K562 (cell line): ENCODE results near the gene EMC6. TPM values are rescaled to one million over a fixed set of nuclear protein-coding genes. Genes with fewer than 3 reads are reported as not detected.

Source experiments
- CBX1 ChIP-seq: sonication (generic); IDR thresholded peaks from 2 replicates; pipeline ENCODE4 v1.6.1; 2016; ENCODE audit warnings: antibody characterized with exemption, low read depth, mild to moderate bottlenecking
- CHD2 ChIP-seq: IDR thresholded peaks from 2 replicates; pipeline ENCODE4 v1.6.1; 2011; ENCODE audit warnings: low read depth, low read length
- DACH1 ChIP-seq: fragments of 450-650 bp; IDR thresholded peaks from 2 replicates; pipeline ENCODE4 v1.6.1; 2018; ENCODE audit not compliant: partially characterized antibody
- FOXK2 ChIP-seq, 2 experiments: fragments of 450-650 bp; IDR thresholded peaks in 1 of 2; conservative IDR thresholded peaks in 1 of 2; 2 replicates each; pipeline ENCODE4 v1.6.1; 2016; ENCODE audit warnings: low read depth in 2 of 2, mild to moderate bottlenecking in 1 of 2
- HMBOX1 ChIP-seq: sonication (generic); IDR thresholded peaks from 2 replicates; pipeline ENCODE4 v1.6.1; 2016
- MCM2 ChIP-seq: fragments of 450-650 bp; IDR thresholded peaks from 2 replicates; pipeline ENCODE4 v1.6.1; 2017; ENCODE audit warnings: low read depth, mild to moderate bottlenecking
- MGA ChIP-seq: fragments of 450-650 bp; IDR thresholded peaks from 2 replicates; pipeline ENCODE4 v1.6.1; 2016; ENCODE audit warnings: mild to moderate bottlenecking, moderate library complexity
- POLR2AphosphoS5 ChIP-seq: IDR thresholded peaks from 2 replicates; pipeline ENCODE4 v1.6.1; 2011; ENCODE audit warnings: mild to moderate bottlenecking, low read depth, low read length, moderate library complexity; ENCODE audit not compliant: control insufficient read depth, insufficient read depth
- SRSF3 ChIP-seq: fragments of 200-400 bp; formaldehyde crosslinking; IDR thresholded peaks from 2 replicates; pipeline ENCODE4 v1.6.1; 2016; ENCODE audit warnings: mild to moderate bottlenecking, low read length, moderate library complexity; ENCODE audit not compliant: insufficient read depth
- SRSF9 ChIP-seq: fragments of 200-400 bp; formaldehyde crosslinking; IDR thresholded peaks from 2 replicates; pipeline ENCODE4 v1.6.1; 2017; ENCODE audit warnings: low read depth, low read length, borderline replicate concordance
- TCF7 ChIP-seq: sonication (generic); IDR thresholded peaks from 2 replicates; pipeline ENCODE4 v1.6.1; 2016; ENCODE audit warnings: antibody characterized with exemption, borderline replicate concordance
- TRIM24 ChIP-seq, 2 experiments: fragments of 450-650 bp; IDR thresholded peaks; 2 replicates each; pipeline ENCODE4 v1.6.1; 2016
- ZNF436 ChIP-seq: fragments of 250-450, 450-650 bp; sonication (Bioruptor Pico); formaldehyde crosslinking; IDR thresholded peaks from 2 replicates; pipeline ENCODE4 v1.7.0; 2020; ENCODE audit warnings: mild to moderate bottlenecking
- polyA plus RNA-seq, 8 experiments: library from polyadenylated mRNA; depleted of rRNA in 4 of 8; stranded (reverse) in 5 of 8; unstranded in 3 of 8; fragments of >200 nt; fragmentation: Nextera tagmentation in 2 of 8; fragmentation: Illumina TruSeq in 1 of 8; extraction: Ambion mirVana in 2 of 8; extraction: Trizol in 1 of 8; gene quantifications; 2 replicates each; pipeline versions ENCODE4 v1.2.1 to v1.2.3, GENCODE V29; 2011 to 2014; ENCODE audit warnings: inconsistent platforms in 1 of 8, missing spikeins in 1 of 8
- total RNA-seq, 7 experiments: library from RNA; depleted of rRNA in 6 of 7; stranded (reverse); fragments of >200 nt in 6 of 7; fragmentation: Illumina TruSeq in 2 of 7; extraction: Trizol in 2 of 7; gene quantifications; 2 replicates each; pipeline versions ENCODE4 v1.2.1 to v1.2.3, GENCODE V29; 2011 to 2021; ENCODE audit warnings: low replicate concordance in 1 of 7
- TF ChIP-seq, protein P1 (sequence below), 2 experiments: IDR thresholded peaks; 2 replicates each; pipeline ENCODE4 v1.6.1; 2011; ENCODE audit warnings: borderline replicate concordance in 1 of 2, control low read depth in 1 of 2, low read depth in 1 of 2, low read length in 1 of 2, mild to moderate bottlenecking in 1 of 2, mixed read lengths in 1 of 2, moderate library complexity in 1 of 2; ENCODE audit not compliant: insufficient read depth in 1 of 2, insufficient read length in 1 of 2, poor library complexity in 1 of 2, severe bottlenecking in 1 of 2; ENCODE audit errors: extremely low read depth in 1 of 2

Gene EMC6
- total and polyA plus RNA-seq, 9 of the 15 experiments (the other 6 are each of a cell fraction or from before 2014, with no cell fraction given): 2.9 to 136 (median 24.9) TPM

DNA sequence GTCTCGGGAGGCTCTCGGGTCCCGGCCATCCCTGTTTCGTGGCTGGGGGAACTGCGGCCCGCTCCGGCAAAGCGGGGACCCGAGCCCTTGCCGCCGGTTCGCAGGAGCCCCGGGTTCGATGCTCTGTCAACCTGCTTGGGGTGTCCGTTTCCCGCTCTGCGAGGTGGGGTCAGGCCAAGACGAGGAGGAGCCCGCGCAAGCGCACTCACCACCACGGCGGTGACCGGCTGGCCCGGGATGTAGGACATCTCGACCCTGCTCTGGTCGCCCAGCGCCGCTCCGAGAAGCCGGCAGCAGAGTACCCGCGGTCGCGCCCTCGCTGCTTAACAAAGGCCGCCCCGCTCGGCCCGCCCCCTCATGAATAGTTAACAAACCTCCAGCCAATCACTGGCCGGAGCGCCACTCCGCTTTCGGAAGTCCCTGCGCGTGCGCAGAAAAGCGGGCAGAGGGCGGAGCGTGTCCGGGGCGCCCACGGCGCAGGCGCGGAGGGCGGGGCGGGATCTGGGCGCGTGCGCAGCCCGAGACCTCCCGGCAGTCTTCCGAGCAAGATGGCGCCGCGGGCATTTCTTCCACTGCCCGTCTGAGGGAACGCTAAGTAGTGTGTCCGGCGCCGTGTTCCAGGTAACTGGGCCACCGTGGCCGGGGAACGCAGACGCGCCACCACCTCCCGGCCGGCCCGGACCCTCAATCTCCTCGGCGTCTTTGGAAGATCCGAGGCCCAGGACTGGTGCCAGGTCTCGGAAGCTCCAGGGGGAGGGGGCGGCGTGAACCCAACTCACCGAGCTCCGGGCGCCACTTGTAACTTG is at the start of gene EMC6, which contains the start of gene TAX1BP3 (continued):
- no peak for TF ChIP-seq MGA
- TF ChIP-seq CHD2: no peak
- no peak for TF ChIP-seq DACH1
- TF ChIP-seq ZNF436 (CRISPR knock-in tag): no peak
- TF ChIP-seq MCM2: no peak
- no peak for TF ChIP-seq SRSF9
- TF ChIP-seq POLR2AphosphoS5: peak; percentile 73
- TF ChIP-seq, protein P1, sequence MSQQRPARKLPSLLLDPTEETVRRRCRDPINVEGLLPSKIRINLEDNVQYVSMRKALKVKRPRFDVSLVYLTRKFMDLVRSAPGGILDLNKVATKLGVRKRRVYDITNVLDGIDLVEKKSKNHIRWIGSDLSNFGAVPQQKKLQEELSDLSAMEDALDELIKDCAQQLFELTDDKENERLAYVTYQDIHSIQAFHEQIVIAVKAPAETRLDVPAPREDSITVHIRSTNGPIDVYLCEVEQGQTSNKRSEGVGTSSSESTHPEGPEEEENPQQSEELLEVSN (IDR thresholded peaks at IDR 0.05; ENCODE audit: borderline replicate concordance in 1 of 2, extremely low read depth in 1 of 2, insufficient read depth in 1 of 2, insufficient read length in 1 of 2, low read depth in 1 of 2, low read length in 1 of 2, poor library complexity in 1 of 2, severe bottlenecking in 1 of 2): peak in 1 of 2 experiments; percentile 51
- no peak for TF ChIP-seq SRSF3
- TF ChIP-seq TRIM24 (IDR thresholded peaks at IDR 0.05): no peak
- no peak for TF ChIP-seq TCF7
- 0 out of 2 replicates have a peak, but pooled peaks have one; percentile 48 for TF ChIP-seq CBX1
- TF ChIP-seq HMBOX1: no peak
- TF ChIP-seq FOXK2 (conservative IDR thresholded peaks at IDR 0.05 in 1 of 2, IDR thresholded peaks at IDR 0.05 in 1 of 2; ENCODE audit: low read depth in 2 of 2): no peak
